Mesendoderm (in vitro differentiated cells): ENCODE data around the gene KSR2.

ENCODE experiments used
- DNase-seq: peaks from one replicate; pipeline ENCODE4 v3.0.0; 2013
- H2AK5ac ChIP-seq: 2 replicates; pipeline ENCODE4 v1.6.1; 2013; ENCODE audit warnings: low read length, inconsistent platforms
- H2BK120ac ChIP-seq: 2 replicates; pipeline ENCODE4 v1.6.1; 2013; ENCODE audit warnings: low read depth, mild to moderate bottlenecking, low read length, moderate library complexity, mixed read lengths
- H2BK15ac ChIP-seq: replicated peaks from 2 replicates; pipeline ENCODE4 v1.6.1; 2013; ENCODE audit warnings: low read depth, mild to moderate bottlenecking, moderate library complexity
- H2BK5ac ChIP-seq: 2 replicates; pipeline ENCODE4 v1.6.1; 2013; ENCODE audit warnings: low read length, inconsistent platforms
- H3K18ac ChIP-seq: 2 replicates; pipeline ENCODE4 v1.6.1; 2013; ENCODE audit warnings: mild to moderate bottlenecking, low read length, mixed read lengths
- H3K23ac ChIP-seq: one replicate; pipeline ENCODE4 v1.6.1; 2013; ENCODE audit warnings: low read length
- H3K27ac ChIP-seq: 2 replicates; pipeline ENCODE4 v1.5.1; 2013; ENCODE audit warnings: low read depth, mild to moderate bottlenecking, inconsistent platforms, low read length, moderate library complexity
- H3K27me3 ChIP-seq: 2 replicates; pipeline ENCODE4 v1.6.1; 2013; ENCODE audit warnings: low read length, control low read depth, mild to moderate bottlenecking, inconsistent platforms; ENCODE audit not compliant: insufficient read depth, poor library complexity
- H3K36me3 ChIP-seq: 2 replicates; pipeline ENCODE4 v1.6.1; 2013; ENCODE audit warnings: low read length, inconsistent platforms; ENCODE audit not compliant: control insufficient read depth, insufficient read depth
- H3K4ac ChIP-seq: one replicate; pipeline ENCODE4 v1.6.1; 2013; ENCODE audit warnings: low read depth, mild to moderate bottlenecking, low read length, moderate library complexity
- H3K4me1 ChIP-seq: 2 replicates; pipeline ENCODE4 v1.6.1; 2013; ENCODE audit warnings: low read depth, low read length, inconsistent platforms; ENCODE audit not compliant: control insufficient read depth
- H3K4me2 ChIP-seq: 2 replicates; pipeline ENCODE4 v1.6.1; 2013; ENCODE audit warnings: low read length
- H3K4me3 ChIP-seq: 2 replicates; pipeline ENCODE4 v1.5.1; 2013; ENCODE audit warnings: mild to moderate bottlenecking, low read length
- H3K56ac ChIP-seq: one replicate; pipeline ENCODE4 v1.6.1; 2013; ENCODE audit warnings: low read length
- H3K79me1 ChIP-seq: 2 replicates; pipeline ENCODE4 v1.6.1; 2013; ENCODE audit warnings: low read length, inconsistent platforms
- H3K79me2 ChIP-seq: 2 replicates; pipeline ENCODE4 v1.6.1; 2013; ENCODE audit warnings: mild to moderate bottlenecking, low read length; ENCODE audit not compliant: control insufficient read depth, insufficient read depth
- H3K9ac ChIP-seq: 2 replicates; pipeline ENCODE4 v1.6.1; 2013; ENCODE audit warnings: low read length, inconsistent platforms
- H4K5ac ChIP-seq: one replicate; pipeline ENCODE4 v1.6.1; 2013; ENCODE audit warnings: low read length
- H4K8ac ChIP-seq: one replicate; pipeline ENCODE4 v1.6.1; 2013; ENCODE audit warnings: low read depth, mild to moderate bottlenecking, control low read depth, low read length, moderate library complexity
- WGBS: extraction: QIAGEN DNeasy Blood & Tissue Kit; methylation state at CpG from one replicate; pipeline ENCODE4 v1.1.7; 2013; ENCODE audit warnings: low lambda C conversion rate, missing lambda C conversion rate; ENCODE audit not compliant: insufficient coverage; ENCODE audit errors: extremely low coverage; 5-methylcytosine and 5-hydroxymethylcytosine counted together

The KSR2 gene

GRCh38 chr12:117685110-117685926 lies 283.5 kb downstream of the KSR2 start:
- peak; percentile 99 for DNase-seq
- no peaks in the 10 kb centered on the region for H3K79me2 ChIP-seq
- no peaks in the 10 kb centered on the region for H3K27me3 ChIP-seq
- no CpG with 5 or more reads among the region's 13 CpGs for WGBS
- H2BK15ac ChIP-seq = no peak overlapping the region
- no peak overlapping the region for H2BK5ac ChIP-seq
- peak overlapping the region; percentile 45 for H3K56ac ChIP-seq
- H4K5ac ChIP-seq = no peak overlapping the region
- H3K18ac ChIP-seq = no peak overlapping the region
- no peak overlapping the region for H2AK5ac ChIP-seq
- H3K36me3 ChIP-seq = no peaks in the 10 kb centered on the region
- no peak overlapping the region for H3K4me2 ChIP-seq
- H3K4ac ChIP-seq = peak overlapping the region; percentile 19
- H3K4me3 ChIP-seq = no peak overlapping the region
- H3K23ac ChIP-seq = no peak overlapping the region
- H3K27ac ChIP-seq = no peak overlapping the region
- H4K8ac ChIP-seq = no peak overlapping the region
- no peaks in the 10 kb centered on the region for H3K79me1 ChIP-seq
- peak overlapping the region; percentile 1 for H3K9ac ChIP-seq
- H3K4me1 ChIP-seq = peaks cover 4% of the 10 kb centered on the region
- no peak overlapping the region for H2BK120ac ChIP-seq

- no peak overlapping the region for H3K4me3 ChIP-seq
- H2AK5ac ChIP-seq = no peak overlapping the region
- H2BK120ac ChIP-seq = no peak overlapping the region
- H3K9ac ChIP-seq = no peak overlapping the region
- DNase-seq = no peak
- WGBS = no CpG with 5 or more reads among the region's 6 CpGs
- no peaks in the 10 kb centered on the region for H3K79me2 ChIP-seq
- H3K27ac ChIP-seq = no peak overlapping the region
- no peak overlapping the region for H2BK5ac ChIP-seq
- no peaks in the 10 kb centered on the region for H3K27me3 ChIP-seq
- no peak overlapping the region for H3K56ac ChIP-seq
- H4K8ac ChIP-seq = no peak overlapping the region
- H3K4me1 ChIP-seq = peaks cover 4% of the 10 kb centered on the region
- no peak overlapping the region for H3K4me2 ChIP-seq
- peak overlapping the region; percentile 86 for H4K5ac ChIP-seq
- H3K36me3 ChIP-seq = no peaks in the 10 kb centered on the region
- no peaks in the 10 kb centered on the region for H3K79me1 ChIP-seq
- H3K23ac ChIP-seq = no peak overlapping the region
- H2BK15ac ChIP-seq = no peak overlapping the region
- H3K18ac ChIP-seq = no peak overlapping the region
- no peak overlapping the region for H3K4ac ChIP-seq
Observed at GRCh38 chr12:117684471-117684870, 284.3 kb downstream of the KSR2 start.

- Histone ChIP-seq H2BK5ac (no peak overlapping the region), H4K5ac (no peak overlapping the region), H3K4ac (no peak overlapping the region), H3K23ac (no peak overlapping the region), H3K4me1 (peaks cover 2% of the 10 kb centered on the region), H3K36me3 (no peaks in the 10 kb centered on the region), H3K79me1 (no peaks in the 10 kb centered on the region), H2AK5ac (no peak overlapping the region), H3K9ac (no peak overlapping the region), H4K8ac (no peak overlapping the region), H3K18ac (no peak overlapping the region), H3K56ac (no peak overlapping the region), H3K27ac (no peak overlapping the region), H2BK15ac (no peak overlapping the region), H3K4me2 (no peak overlapping the region), H3K4me3 (no peak overlapping the region), H2BK120ac (no peak overlapping the region), H3K27me3 (no peaks in the 10 kb centered on the region), H3K79me2 (no peaks in the 10 kb centered on the region)
- no CpG with 5 or more reads among the region's 3 CpGs for WGBS
- DNase-seq = peak; percentile 68
Observed at GRCh38 chr12:117680312-117680711, 288.5 kb downstream of the KSR2 start.

GRCh38 chr12:117679776-117680175 lies 289.0 kb downstream of the KSR2 start:
- Histone ChIP-seq H2AK5ac (no peak overlapping the region), H3K9ac (no peak overlapping the region), H3K4ac (no peak overlapping the region), H2BK15ac (no peak overlapping the region), H4K8ac (no peak overlapping the region), H2BK5ac (no peak overlapping the region), H3K4me3 (no peak overlapping the region), H2BK120ac (no peak overlapping the region), H3K27me3 (no peaks in the 10 kb centered on the region), H3K79me2 (no peaks in the 10 kb centered on the region), H3K56ac (no peak overlapping the region), H3K79me1 (no peaks in the 10 kb centered on the region), H3K4me1 (no peaks in the 10 kb centered on the region), H3K18ac (no peak overlapping the region), H4K5ac (no peak overlapping the region), H3K4me2 (no peak overlapping the region), H3K36me3 (no peaks in the 10 kb centered on the region), H3K23ac (no peak overlapping the region), H3K27ac (no peak overlapping the region)
- DNase-seq = no peak

GRCh38 chr12:117674763-117675162 lies 294.0 kb downstream of the KSR2 start:
- Histone ChIP-seq H3K56ac (no peak overlapping the region), H2AK5ac (no peak overlapping the region), H3K36me3 (no peaks in the 10 kb centered on the region), H4K5ac (no peak overlapping the region), H3K27ac (no peak overlapping the region), H3K23ac (no peak overlapping the region), H2BK5ac (no peak overlapping the region), H3K79me1 (no peaks in the 10 kb centered on the region), H3K4me1 (peaks cover 2% of the 10 kb centered on the region), H3K4ac (no peak overlapping the region), H2BK120ac (no peak overlapping the region), H4K8ac (no peak overlapping the region), H3K4me2 (no peak overlapping the region), H2BK15ac (no peak overlapping the region), H3K79me2 (no peaks in the 10 kb centered on the region), H3K4me3 (no peak overlapping the region), H3K27me3 (no peaks in the 10 kb centered on the region), H3K9ac (no peak overlapping the region), H3K18ac (no peak overlapping the region)
- DNase-seq = no peak
- WGBS = no CpG with 5 or more reads among the region's 1 CpG

GRCh38 chr12:117674313-117674712 lies 294.5 kb downstream of the KSR2 start:
- Histone ChIP-seq H3K4me2 (no peak overlapping the region), H4K8ac (no peak overlapping the region), H3K79me1 (no peaks in the 10 kb centered on the region), H3K9ac (no peak overlapping the region), H2BK120ac (no peak overlapping the region), H3K4me3 (no peak overlapping the region), H2BK5ac (no peak overlapping the region), H3K4ac (no peak overlapping the region), H3K56ac (no peak overlapping the region), H3K27ac (no peak overlapping the region), H3K36me3 (no peaks in the 10 kb centered on the region), H3K27me3 (no peaks in the 10 kb centered on the region), H3K23ac (no peak overlapping the region), H3K4me1 (peaks cover 2% of the 10 kb centered on the region), H2AK5ac (no peak overlapping the region), H2BK15ac (no peak overlapping the region), H3K18ac (no peak overlapping the region), H3K79me2 (no peaks in the 10 kb centered on the region), H4K5ac (no peak overlapping the region)
- WGBS = no CpG with 5 or more reads among the region's 3 CpGs
- DNase-seq = no peak
